WTC11 (cell line): Measurements from ENCODE around the gene BCO1. TPM values are rescaled to one million over a fixed set of nuclear protein-coding genes. Genes with fewer than 3 reads are reported as not detected.

Experiments used
- ATAC-seq: fragments of 200-7000 bp; cut with Tn5 transposase; 2 replicates; pipeline ENCODE4 v1.10.0; 2021; ENCODE audit warnings: mild to moderate bottlenecking, moderate library complexity
- CTCF ChIA-PET: fragments of 300-600 bp; sonication (Branson Sonifier 250); formaldehyde crosslinking; loops from one replicate; lab custom pipeline; 2021; ENCODE audit warnings: antibody characterized with exemption; lab: Charles Lee
- POLR2A ChIA-PET: fragments of 350-600 bp; sonication (Branson Sonifier 250); formaldehyde crosslinking; loops from one replicate; lab custom pipeline; 2021; ENCODE audit warnings: antibody characterized with exemption; lab: Charles Lee
- DNase-seq: peaks from one replicate; pipeline ENCODE4 v3.0.0; 2021; ENCODE audit warnings: low spot score
- H3K27ac Mint-ChIP-seq: 2 replicates; pipeline ENCODE4 v1.8.0; 2021; ENCODE audit warnings: mixed read lengths
- H3K27me3 Mint-ChIP-seq: 2 replicates; pipeline ENCODE4 v1.8.0; 2021; ENCODE audit warnings: low read depth, mild to moderate bottlenecking, moderate library complexity, mixed read lengths
- H3K36me3 Mint-ChIP-seq: 2 replicates; pipeline ENCODE4 v1.8.0; 2021; ENCODE audit warnings: mixed read lengths
- H3K4me1 Mint-ChIP-seq: 2 replicates; pipeline ENCODE4 v1.8.0; 2022; ENCODE audit warnings: mixed read lengths
- H3K4me3 Mint-ChIP-seq: 2 replicates; pipeline ENCODE4 v1.8.0; 2021; ENCODE audit warnings: mild to moderate bottlenecking, moderate library complexity, mixed read lengths
- H3K9me3 Mint-ChIP-seq: 2 replicates; pipeline ENCODE4 v1.8.0; 2021; ENCODE audit warnings: mixed read lengths
- AFF4 ChIP-seq: sonication (generic); formaldehyde crosslinking; IDR thresholded peaks from 2 replicates; pipeline ENCODE4 v1.8.1; 2023; ENCODE audit warnings: mild to moderate bottlenecking, missing genetic modification reagents, borderline replicate concordance
- ATF6 ChIP-seq: sonication (generic); formaldehyde crosslinking; IDR thresholded peaks from 2 replicates; pipeline ENCODE4 v1.8.1; 2023; ENCODE audit warnings: mild to moderate bottlenecking, missing genetic modification reagents
- CDX4 ChIP-seq: fragments of 250-450 bp; sonication (Bioruptor Pico); IDR thresholded peaks from 2 replicates; pipeline ENCODE4 v1.9.0; 2021; ENCODE audit warnings: moderate library complexity, mild to moderate bottlenecking, inconsistent platforms, borderline replicate concordance
- FOXK1 ChIP-seq: sonication (generic); formaldehyde crosslinking; IDR thresholded peaks from 2 replicates; pipeline ENCODE4 v1.8.0; 2022; ENCODE audit warnings: mild to moderate bottlenecking, moderate library complexity, missing genetic modification reagents
- FOXP1 ChIP-seq: sonication (generic); formaldehyde crosslinking; IDR thresholded peaks from 2 replicates; pipeline ENCODE4 v1.8.0; 2022; ENCODE audit warnings: missing genetic modification reagents, mild to moderate bottlenecking, moderate library complexity, borderline replicate concordance
- GTF2I ChIP-seq: fragments of 250-450 bp; sonication (Bioruptor Pico); conservative IDR thresholded peaks from 2 replicates; pipeline ENCODE4 v1.4.0; 2021; ENCODE audit warnings: mild to moderate bottlenecking
- MYBL2 ChIP-seq: sonication (generic); formaldehyde crosslinking; IDR thresholded peaks from 2 replicates; pipeline ENCODE4 v1.8.1; 2023; ENCODE audit warnings: mild to moderate bottlenecking, moderate library complexity, missing genetic modification reagents
- NFYB ChIP-seq: sonication (generic); formaldehyde crosslinking; conservative IDR thresholded peaks from 2 replicates; pipeline ENCODE4 v1.8.0; 2022; ENCODE audit warnings: low read depth, missing genetic modification reagents
- NR3C1 ChIP-seq: sonication (generic); formaldehyde crosslinking; conservative IDR thresholded peaks from 2 replicates; pipeline ENCODE4 v1.8.1; 2023; ENCODE audit warnings: low read depth, mild to moderate bottlenecking, missing genetic modification reagents
- TEAD4 ChIP-seq: sonication (generic); formaldehyde crosslinking; IDR thresholded peaks from 2 replicates; pipeline ENCODE4 v1.8.0; 2022; ENCODE audit warnings: mild to moderate bottlenecking, missing genetic modification reagents
- ZNF138 ChIP-seq: sonication (generic); formaldehyde crosslinking; conservative IDR thresholded peaks from 2 replicates; pipeline ENCODE4 v1.8.1; 2022; ENCODE audit warnings: mild to moderate bottlenecking, moderate library complexity, missing genetic modification reagents
- ZNF219 ChIP-seq: sonication (generic); formaldehyde crosslinking; IDR thresholded peaks from 2 replicates; pipeline ENCODE4 v1.8.0; 2023; ENCODE audit warnings: missing genetic modification reagents, mild to moderate bottlenecking, borderline replicate concordance
- ZNF317 ChIP-seq: sonication (generic); formaldehyde crosslinking; IDR thresholded peaks from 2 replicates; pipeline ENCODE4 v1.8.1; 2023; ENCODE audit warnings: low read depth, mild to moderate bottlenecking, moderate library complexity, missing genetic modification reagents, borderline replicate concordance
- ZNF416 ChIP-seq: fragments of 250-450 bp; sonication (Bioruptor Pico); IDR thresholded peaks from 2 replicates; pipeline ENCODE4 v1.9.0; 2021; ENCODE audit warnings: mild to moderate bottlenecking, inconsistent platforms
- ZNF423 ChIP-seq: fragments of 250-450 bp; sonication (Bioruptor Pico); IDR thresholded peaks from 2 replicates; pipeline ENCODE4 v2.1.2; 2022; ENCODE audit warnings: mild to moderate bottlenecking, moderate library complexity
- total RNA-seq: library from RNA; stranded (reverse); gene quantifications from 3 replicates; pipeline ENCODE4 v1.2.3, GENCODE V29; 2021
- TF ChIP-seq, protein P1 (sequence below): fragments of 250-450 bp; sonication (Bioruptor Pico); IDR thresholded peaks from 2 replicates; pipeline ENCODE4 v1.9.0; 2021; ENCODE audit warnings: mild to moderate bottlenecking, borderline replicate concordance
- TF ChIP-seq, protein P2 (sequence below): fragments of 200-600 bp; IDR thresholded peaks from 2 replicates; pipeline ENCODE4 v1.8.0; 2022; ENCODE audit warnings: antibody characterized with exemption
- TF ChIP-seq, protein P3 (sequence below): sonication (generic); formaldehyde crosslinking; IDR thresholded peaks from 2 replicates; pipeline ENCODE4 v1.8.1; 2022; ENCODE audit warnings: missing genetic modification reagents, borderline replicate concordance

BCO1 gene
- total RNA-seq, 1 experiment from 2014 or later: 0.15 TPM

DNA sequence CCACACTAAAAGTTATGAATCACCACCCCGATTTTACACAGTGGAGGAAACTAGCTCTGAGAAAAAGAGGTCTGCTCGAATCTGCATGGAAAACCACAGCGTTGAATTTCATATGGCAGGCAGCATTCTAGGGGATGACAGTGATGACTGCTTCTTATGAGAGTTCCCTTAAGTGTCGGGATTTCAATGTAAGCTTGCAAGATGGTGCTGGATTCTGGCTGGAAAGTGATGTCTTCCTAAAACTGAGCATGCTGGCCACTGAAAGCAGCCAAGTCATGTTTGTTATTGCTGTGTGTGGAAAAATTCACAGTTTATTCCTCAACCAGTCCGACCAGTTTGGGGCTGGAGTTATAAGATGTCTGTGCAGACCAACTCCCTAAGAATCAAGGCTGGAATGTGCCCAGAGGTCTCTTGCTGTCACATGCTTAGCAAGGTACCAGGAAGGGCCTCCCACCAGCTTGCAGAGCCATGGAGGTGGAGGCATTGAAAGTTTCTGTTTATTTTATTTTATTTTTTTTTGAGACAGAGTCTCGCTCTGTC is 39.1 kb downstream of the BCO1 start (continued):
- no peak for TF ChIP-seq ZNF138 (CRISPR knock-in tag)
- TF ChIP-seq ZNF219: no peak
- TF ChIP-seq, protein P1, sequence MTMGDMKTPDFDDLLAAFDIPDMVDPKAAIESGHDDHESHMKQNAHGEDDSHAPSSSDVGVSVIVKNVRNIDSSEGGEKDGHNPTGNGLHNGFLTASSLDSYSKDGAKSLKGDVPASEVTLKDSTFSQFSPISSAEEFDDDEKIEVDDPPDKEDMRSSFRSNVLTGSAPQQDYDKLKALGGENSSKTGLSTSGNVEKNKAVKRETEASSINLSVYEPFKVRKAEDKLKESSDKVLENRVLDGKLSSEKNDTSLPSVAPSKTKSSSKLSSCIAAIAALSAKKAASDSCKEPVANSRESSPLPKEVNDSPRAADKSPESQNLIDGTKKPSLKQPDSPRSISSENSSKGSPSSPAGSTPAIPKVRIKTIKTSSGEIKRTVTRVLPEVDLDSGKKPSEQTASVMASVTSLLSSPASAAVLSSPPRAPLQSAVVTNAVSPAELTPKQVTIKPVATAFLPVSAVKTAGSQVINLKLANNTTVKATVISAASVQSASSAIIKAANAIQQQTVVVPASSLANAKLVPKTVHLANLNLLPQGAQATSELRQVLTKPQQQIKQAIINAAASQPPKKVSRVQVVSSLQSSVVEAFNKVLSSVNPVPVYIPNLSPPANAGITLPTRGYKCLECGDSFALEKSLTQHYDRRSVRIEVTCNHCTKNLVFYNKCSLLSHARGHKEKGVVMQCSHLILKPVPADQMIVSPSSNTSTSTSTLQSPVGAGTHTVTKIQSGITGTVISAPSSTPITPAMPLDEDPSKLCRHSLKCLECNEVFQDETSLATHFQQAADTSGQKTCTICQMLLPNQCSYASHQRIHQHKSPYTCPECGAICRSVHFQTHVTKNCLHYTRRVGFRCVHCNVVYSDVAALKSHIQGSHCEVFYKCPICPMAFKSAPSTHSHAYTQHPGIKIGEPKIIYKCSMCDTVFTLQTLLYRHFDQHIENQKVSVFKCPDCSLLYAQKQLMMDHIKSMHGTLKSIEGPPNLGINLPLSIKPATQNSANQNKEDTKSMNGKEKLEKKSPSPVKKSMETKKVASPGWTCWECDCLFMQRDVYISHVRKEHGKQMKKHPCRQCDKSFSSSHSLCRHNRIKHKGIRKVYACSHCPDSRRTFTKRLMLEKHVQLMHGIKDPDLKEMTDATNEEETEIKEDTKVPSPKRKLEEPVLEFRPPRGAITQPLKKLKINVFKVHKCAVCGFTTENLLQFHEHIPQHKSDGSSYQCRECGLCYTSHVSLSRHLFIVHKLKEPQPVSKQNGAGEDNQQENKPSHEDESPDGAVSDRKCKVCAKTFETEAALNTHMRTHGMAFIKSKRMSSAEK (CRISPR knock-in tag): no peak
- TF ChIP-seq ZNF317 (CRISPR knock-in tag): no peak
- TF ChIP-seq ZNF416: no peak
- TF ChIP-seq, protein P2, sequence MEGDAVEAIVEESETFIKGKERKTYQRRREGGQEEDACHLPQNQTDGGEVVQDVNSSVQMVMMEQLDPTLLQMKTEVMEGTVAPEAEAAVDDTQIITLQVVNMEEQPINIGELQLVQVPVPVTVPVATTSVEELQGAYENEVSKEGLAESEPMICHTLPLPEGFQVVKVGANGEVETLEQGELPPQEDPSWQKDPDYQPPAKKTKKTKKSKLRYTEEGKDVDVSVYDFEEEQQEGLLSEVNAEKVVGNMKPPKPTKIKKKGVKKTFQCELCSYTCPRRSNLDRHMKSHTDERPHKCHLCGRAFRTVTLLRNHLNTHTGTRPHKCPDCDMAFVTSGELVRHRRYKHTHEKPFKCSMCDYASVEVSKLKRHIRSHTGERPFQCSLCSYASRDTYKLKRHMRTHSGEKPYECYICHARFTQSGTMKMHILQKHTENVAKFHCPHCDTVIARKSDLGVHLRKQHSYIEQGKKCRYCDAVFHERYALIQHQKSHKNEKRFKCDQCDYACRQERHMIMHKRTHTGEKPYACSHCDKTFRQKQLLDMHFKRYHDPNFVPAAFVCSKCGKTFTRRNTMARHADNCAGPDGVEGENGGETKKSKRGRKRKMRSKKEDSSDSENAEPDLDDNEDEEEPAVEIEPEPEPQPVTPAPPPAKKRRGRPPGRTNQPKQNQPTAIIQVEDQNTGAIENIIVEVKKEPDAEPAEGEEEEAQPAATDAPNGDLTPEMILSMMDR: no peak

- H3K4me3 Mint-ChIP-seq: no peak overlapping the region
- no peak overlapping the region for H3K27ac Mint-ChIP-seq
- no peak for DNase-seq
- no peaks in the 10 kb centered on the region for H3K36me3 Mint-ChIP-seq
- no peak for ATAC-seq
- ChIA-PET CTCF (no interaction called here), POLR2A (no interaction called here)
- no peaks in the 10 kb centered on the region for H3K9me3 Mint-ChIP-seq
- H3K4me1 Mint-ChIP-seq: no peaks in the 10 kb centered on the region
- H3K27me3 Mint-ChIP-seq: no peaks in the 10 kb centered on the region
- TF ChIP-seq CDX4 (CRISPR knock-in tag) (no peak), ZNF423 (CRISPR knock-in tag) (no peak), GTF2I (CRISPR knock-in tag) (no peak)
Observed at GRCh38 chr16:81278526-81278925, 40.0 kb downstream of the BCO1 start.

- no peaks in the 10 kb centered on the region for H3K4me1 Mint-ChIP-seq
- H3K27me3 Mint-ChIP-seq: no peaks in the 10 kb centered on the region
- no peak for DNase-seq
- H3K9me3 Mint-ChIP-seq: no peaks in the 10 kb centered on the region
- ATAC-seq: no peak
- no peaks in the 10 kb centered on the region for H3K36me3 Mint-ChIP-seq
- POLR2A ChIA-PET: no interaction called here
- H3K4me3 Mint-ChIP-seq: no peak overlapping the region
- CTCF ChIA-PET: no interaction called here
- H3K27ac Mint-ChIP-seq: no peak overlapping the region
- no peak for TF ChIP-seq TEAD4
- no peak for TF ChIP-seq AFF4
- no peak for TF ChIP-seq ZNF317 (CRISPR knock-in tag)
- TF ChIP-seq, protein P3, sequence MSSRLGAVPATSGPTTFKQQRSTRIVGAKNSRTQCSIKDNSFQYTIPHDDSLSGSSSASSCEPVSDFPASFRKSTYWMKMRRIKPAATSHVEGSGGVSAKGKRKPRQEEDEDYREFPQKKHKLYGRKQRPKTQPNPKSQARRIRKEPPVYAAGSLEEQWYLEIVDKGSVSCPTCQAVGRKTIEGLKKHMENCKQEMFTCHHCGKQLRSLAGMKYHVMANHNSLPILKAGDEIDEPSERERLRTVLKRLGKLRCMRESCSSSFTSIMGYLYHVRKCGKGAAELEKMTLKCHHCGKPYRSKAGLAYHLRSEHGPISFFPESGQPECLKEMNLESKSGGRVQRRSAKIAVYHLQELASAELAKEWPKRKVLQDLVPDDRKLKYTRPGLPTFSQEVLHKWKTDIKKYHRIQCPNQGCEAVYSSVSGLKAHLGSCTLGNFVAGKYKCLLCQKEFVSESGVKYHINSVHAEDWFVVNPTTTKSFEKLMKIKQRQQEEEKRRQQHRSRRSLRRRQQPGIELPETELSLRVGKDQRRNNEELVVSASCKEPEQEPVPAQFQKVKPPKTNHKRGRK (CRISPR knock-in tag): no peak
- TF ChIP-seq FOXP1 (CRISPR knock-in tag): no peak
- no peak for TF ChIP-seq NR3C1 (CRISPR knock-in tag)
- TF ChIP-seq ATF6: no peak
- no peak for TF ChIP-seq NFYB (CRISPR knock-in tag)
- TF ChIP-seq MYBL2 (CRISPR knock-in tag): no peak
- no peak for TF ChIP-seq FOXK1
Observed at GRCh38 chr16:81279392-81279791, 40.9 kb downstream of the BCO1 start.
